Measurements from ENCODE around the gene DCAF5.

DNA sequence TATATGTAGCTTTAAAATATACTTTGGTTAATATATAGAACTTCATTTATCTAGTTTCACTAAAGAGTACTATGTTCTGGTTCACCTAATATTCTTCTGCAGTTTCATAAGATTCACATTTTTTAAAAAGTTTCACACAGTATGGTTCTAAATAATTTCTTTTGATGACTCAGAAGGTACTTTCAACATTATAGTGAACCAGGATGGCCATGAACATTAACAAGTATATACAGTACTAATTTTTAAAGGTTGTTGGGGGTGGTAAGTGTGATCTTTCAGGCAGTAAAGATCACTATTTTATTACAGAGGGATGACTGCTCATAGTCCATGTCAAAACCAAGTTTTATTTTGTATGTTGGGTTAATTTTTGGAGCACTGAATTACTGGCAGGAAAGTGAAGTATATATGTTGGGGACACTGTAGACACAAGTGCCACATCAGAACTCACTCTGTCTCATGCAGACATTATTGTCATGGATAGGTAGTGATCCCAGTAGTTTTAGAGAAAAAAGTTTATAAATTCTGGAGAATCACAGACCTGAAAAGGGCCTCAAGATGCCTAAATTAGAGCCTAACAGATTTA lies 60.0 kb downstream of the DCAF5 start:
- TF ChIP-seq POLR2A (IDR thresholded peaks at IDR 0.05; ENCODE audit: low read length) (no peak), GATA1 (IDR thresholded peaks at IDR 0.05; ENCODE audit: low read depth, low read length) (no peak)
